NCI-H510A treated with DMSO at 0.1 percent for 48 hours (cell line): ENCODE results near the gene RNASE8.
A peak's percentile ranks its signal among the peaks of the same experiment; 100 is the strongest.

Source experiments
- DNase-seq: peaks from one replicate; lab custom pipeline; 2025; lab: John Stamatoyannopoulos, UW

The RNASE8 gene

DNA sequence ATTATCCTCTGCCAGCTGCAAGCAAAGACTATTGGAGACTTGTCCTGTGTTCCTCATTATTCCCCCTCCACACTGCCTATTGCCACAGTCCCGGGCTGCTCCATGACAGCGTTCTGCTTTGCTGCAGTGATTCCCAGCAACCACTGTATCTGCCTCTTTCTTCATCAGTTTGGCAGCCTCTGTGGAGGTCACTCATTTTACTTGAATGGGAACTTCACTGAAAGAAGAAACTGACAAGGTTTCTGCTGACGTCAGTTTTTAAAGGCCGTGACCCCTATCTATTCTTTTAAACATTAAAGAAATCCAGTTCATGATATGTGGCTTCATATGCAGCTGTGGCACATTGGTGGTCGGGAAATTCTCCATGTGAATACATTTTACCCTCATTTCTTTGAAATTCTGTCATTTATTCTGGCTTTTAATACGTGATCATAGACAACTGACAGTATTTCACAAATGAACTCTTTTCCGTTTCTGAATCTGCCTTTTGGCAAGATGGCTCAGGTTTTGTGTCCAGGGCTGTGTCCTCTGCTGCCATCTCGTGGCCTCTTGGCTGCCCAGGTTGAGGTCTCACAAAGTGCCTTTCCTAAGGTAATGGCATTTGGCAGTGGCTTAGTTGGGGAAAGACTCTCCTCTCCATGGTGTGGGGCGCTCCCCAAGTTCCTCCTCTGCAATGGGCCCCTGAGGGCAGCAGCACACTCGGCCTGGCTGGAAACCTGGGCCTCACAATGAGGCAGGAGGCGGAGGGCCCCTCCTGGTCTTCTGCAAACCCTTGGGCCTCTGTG lies 49.1 kb downstream of the RNASE8 start:
- peak; percentile 80 for DNase-seq

DNA sequence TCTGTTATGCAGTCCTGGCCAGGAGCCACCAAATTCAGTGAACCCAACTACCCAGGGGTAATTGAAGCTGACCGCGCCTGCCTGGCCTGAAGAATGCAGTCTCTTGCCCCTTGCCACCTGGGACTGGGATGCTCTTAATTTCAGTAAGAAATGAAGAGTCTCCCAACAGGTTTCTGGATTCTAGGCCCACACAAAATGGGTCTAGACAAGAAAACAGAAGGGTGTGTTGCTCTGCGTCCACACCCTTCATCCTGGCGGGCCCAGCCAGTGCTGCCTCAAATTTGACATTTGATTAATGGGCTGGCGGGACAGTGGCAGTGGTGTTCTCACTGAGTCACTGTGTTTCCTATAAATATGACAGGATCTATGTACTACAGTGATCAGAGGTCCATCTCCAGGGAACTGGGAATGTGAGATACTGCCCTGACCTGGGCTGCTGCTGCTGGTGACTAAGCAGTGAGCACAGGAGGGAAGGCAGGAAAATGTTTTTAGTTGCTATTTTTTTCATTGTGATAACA lies 49.7 kb downstream of the RNASE8 start:
- DNase-seq = no peak
